ENCODE results near the gene ST8SIA6. TPM values are rescaled to one million over a fixed set of nuclear protein-coding genes. Genes with fewer than 3 reads are reported as not detected.

Gene ST8SIA6
- total RNA-seq, 2 donors from 2014 or later = 0.33 to 1.1 TPM

DNA sequence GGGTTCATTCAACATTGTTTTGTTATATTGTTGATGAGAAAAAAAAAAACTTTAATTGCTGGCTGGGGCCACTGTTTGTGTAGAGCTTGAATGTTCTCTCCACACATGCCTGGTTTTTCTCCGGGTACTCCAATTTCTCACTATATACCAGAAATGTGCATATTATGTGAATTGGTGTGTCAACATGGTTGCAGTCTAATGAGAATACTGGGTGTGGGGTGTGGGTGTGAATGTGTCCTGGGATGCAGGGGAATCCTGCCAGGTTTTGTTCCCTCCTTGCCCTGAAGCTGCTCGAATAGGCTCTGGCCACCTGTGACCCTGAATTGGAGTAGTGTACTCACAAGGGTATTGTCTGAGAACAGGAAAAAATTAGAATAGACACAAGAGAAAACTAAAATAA is 145.0 kb downstream of the ST8SIA6 start:
- Histone ChIP-seq H3K36me3 (ENCODE audit: control insufficient read depth, insufficient read depth, low read length) (no peaks in the 10 kb centered on the region), H3K27me3 (ENCODE audit: control insufficient read depth, insufficient read depth, low read length, poor library complexity, severe bottlenecking) (no peaks in the 10 kb centered on the region), H3K4me1 (ENCODE audit: control insufficient read depth, insufficient read depth, low read length) (no peaks in the 10 kb centered on the region), H3K9ac (ENCODE audit: extremely low read depth, low read length, poor library complexity, severe bottlenecking) (no peak overlapping the region), H3K4me3 (ENCODE audit: low read length) (no peak overlapping the region), H3K9me3 (ENCODE audit: control insufficient read depth, low read length) (no peaks in the 10 kb centered on the region), H3K27ac (ENCODE audit: low read depth, low read length) (no peak overlapping the region)
- Mint-ChIP-seq H3K4me3 (no peak overlapping the region), H3K27ac (no peak overlapping the region), H3K4me1 (no peaks in the 10 kb centered on the region), H3K36me3 (ENCODE audit: low read depth) (no peaks in the 10 kb centered on the region), H3K9me3 (no peaks in the 10 kb centered on the region), H3K27me3 (ENCODE audit: insufficient read depth) (no peaks in the 10 kb centered on the region)
- 80 to 83% methylated on average over 1 of the region's 2 CpGs for WGBS, 2 experiments (ENCODE audit: insufficient coverage in 1 of 2, insufficient read length in 1 of 2)
- DNase-seq = no peak
- TF ChIP-seq, protein P1, sequence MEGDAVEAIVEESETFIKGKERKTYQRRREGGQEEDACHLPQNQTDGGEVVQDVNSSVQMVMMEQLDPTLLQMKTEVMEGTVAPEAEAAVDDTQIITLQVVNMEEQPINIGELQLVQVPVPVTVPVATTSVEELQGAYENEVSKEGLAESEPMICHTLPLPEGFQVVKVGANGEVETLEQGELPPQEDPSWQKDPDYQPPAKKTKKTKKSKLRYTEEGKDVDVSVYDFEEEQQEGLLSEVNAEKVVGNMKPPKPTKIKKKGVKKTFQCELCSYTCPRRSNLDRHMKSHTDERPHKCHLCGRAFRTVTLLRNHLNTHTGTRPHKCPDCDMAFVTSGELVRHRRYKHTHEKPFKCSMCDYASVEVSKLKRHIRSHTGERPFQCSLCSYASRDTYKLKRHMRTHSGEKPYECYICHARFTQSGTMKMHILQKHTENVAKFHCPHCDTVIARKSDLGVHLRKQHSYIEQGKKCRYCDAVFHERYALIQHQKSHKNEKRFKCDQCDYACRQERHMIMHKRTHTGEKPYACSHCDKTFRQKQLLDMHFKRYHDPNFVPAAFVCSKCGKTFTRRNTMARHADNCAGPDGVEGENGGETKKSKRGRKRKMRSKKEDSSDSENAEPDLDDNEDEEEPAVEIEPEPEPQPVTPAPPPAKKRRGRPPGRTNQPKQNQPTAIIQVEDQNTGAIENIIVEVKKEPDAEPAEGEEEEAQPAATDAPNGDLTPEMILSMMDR (conservative IDR thresholded peaks at IDR 0.05) = no peak

DNA sequence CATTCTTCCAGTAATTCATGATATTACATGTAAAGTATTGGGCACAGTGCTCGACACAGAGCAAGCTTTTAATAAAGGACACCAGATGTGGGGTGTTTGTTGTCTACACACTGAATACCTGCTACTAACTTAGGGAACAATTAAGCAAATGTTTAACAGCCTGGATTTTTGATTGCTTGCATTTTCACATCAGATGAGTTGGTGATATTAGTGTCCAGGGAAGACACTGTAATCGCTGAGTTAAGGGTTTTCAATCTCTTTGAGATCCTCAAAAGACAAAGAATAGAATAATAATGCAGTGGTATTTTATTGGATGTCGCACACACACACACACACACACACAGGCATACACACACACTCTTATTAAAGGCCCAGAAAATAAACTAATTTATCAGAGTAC is 147.3 kb downstream of the ST8SIA6 start:
- Mint-ChIP-seq H3K9me3 (no peaks in the 10 kb centered on the region), H3K27me3 (ENCODE audit: insufficient read depth) (no peaks in the 10 kb centered on the region), H3K36me3 (ENCODE audit: low read depth) (no peaks in the 10 kb centered on the region), H3K4me3 (no peak overlapping the region), H3K27ac (no peak overlapping the region), H3K4me1 (no peaks in the 10 kb centered on the region)
- Histone ChIP-seq H3K4me3 (ENCODE audit: low read length) (no peak overlapping the region), H3K4me1 (ENCODE audit: control insufficient read depth, insufficient read depth, low read length) (no peaks in the 10 kb centered on the region), H3K27me3 (ENCODE audit: control insufficient read depth, insufficient read depth, low read length, poor library complexity, severe bottlenecking) (no peaks in the 10 kb centered on the region), H3K36me3 (ENCODE audit: control insufficient read depth, insufficient read depth, low read length) (no peaks in the 10 kb centered on the region), H3K9ac (ENCODE audit: extremely low read depth, low read length, poor library complexity, severe bottlenecking) (no peak overlapping the region), H3K9me3 (ENCODE audit: control insufficient read depth, low read length) (no peaks in the 10 kb centered on the region), H3K27ac (ENCODE audit: low read depth, low read length) (no peak overlapping the region)
- TF ChIP-seq, protein P1 (conservative IDR thresholded peaks at IDR 0.05) = no peak
- 67 to 75% methylated on average over 1 to 2 of the region's 3 CpGs for WGBS, 2 experiments (ENCODE audit: insufficient coverage in 1 of 2, insufficient read length in 1 of 2)
- no peak for DNase-seq

DNA sequence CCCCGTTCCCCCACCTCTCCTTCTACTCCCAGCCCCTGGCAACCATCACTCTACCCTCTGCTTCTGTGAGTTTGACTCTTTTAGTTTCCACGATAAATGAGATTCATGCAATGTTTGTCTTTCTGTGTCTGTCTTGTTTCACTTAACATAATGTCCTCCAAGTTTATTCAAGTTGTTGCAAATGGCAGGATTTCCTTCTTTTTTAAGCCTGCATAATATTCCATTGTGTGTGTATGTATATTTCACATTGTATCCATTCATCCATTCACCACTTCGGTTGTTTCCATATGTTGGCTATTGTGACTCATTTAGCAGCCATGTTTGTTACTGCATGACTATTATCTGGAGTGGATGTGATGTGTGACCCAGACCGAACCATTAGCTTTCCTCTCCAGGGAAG is 162.0 kb downstream of the ST8SIA6 start:
- Mint-ChIP-seq H3K9me3 (peaks cover 3% of the 10 kb centered on the region), H3K27ac (no peak overlapping the region), H3K4me3 (no peak overlapping the region), H3K4me1 (peaks cover 1% of the 10 kb centered on the region), H3K36me3 (ENCODE audit: low read depth) (no peaks in the 10 kb centered on the region), H3K27me3 (ENCODE audit: insufficient read depth) (no peaks in the 10 kb centered on the region)
- H3K9me3 ChIP-seq (ENCODE audit: control insufficient read depth, low read length) = no peaks in the 10 kb centered on the region
- TF ChIP-seq, protein P1 (conservative IDR thresholded peaks at IDR 0.05) = no peak
- H3K4me1 ChIP-seq (ENCODE audit: control insufficient read depth, insufficient read depth, low read length) = no peaks in the 10 kb centered on the region
- no peak overlapping the region for H3K9ac ChIP-seq (ENCODE audit: extremely low read depth, low read length, poor library complexity, severe bottlenecking)
- no peaks in the 10 kb centered on the region for H3K27me3 ChIP-seq (ENCODE audit: control insufficient read depth, insufficient read depth, low read length, poor library complexity, severe bottlenecking)
- no peak overlapping the region for H3K4me3 ChIP-seq (ENCODE audit: low read length)
- WGBS, 2 experiments (ENCODE audit: insufficient coverage in 1 of 2, insufficient read length in 1 of 2) = 42 to 74% methylated on average over 2 to 4 of the region's 4 CpGs
- no peak overlapping the region for H3K27ac ChIP-seq (ENCODE audit: low read depth, low read length)
- H3K36me3 ChIP-seq (ENCODE audit: control insufficient read depth, insufficient read depth, low read length) = no peaks in the 10 kb centered on the region
- DNase-seq = no peak
